Keratinocyte (primary cell): ENCODE results near the gene PDZRN4. TPM values are rescaled to one million over a fixed set of nuclear protein-coding genes. Genes with fewer than 3 reads are reported as not detected.

Experiments
- DNase-seq: peaks from one replicate; pipeline ENCODE4 v3.0.0-alpha.2; 2011; ENCODE audit warnings: low read depth, missing footprints, low spot score
- FAIRE-seq: peaks from 2 replicates; lab custom pipeline; 2011; peaks lifted over from hg19 to GRCh38; lab: Jason Lieb, UNC
- H2AFZ ChIP-seq: 2 replicates; pipeline ENCODE4 v1.6.0; 2012; ENCODE audit warnings: low read length, control low read depth, inconsistent platforms; ENCODE audit not compliant: control insufficient read depth
- H3K27ac ChIP-seq: 2 replicates; pipeline ENCODE4 v1.5.1; 2011; ENCODE audit warnings: low read length; ENCODE audit not compliant: control insufficient read depth, insufficient read depth
- H3K27me3 ChIP-seq: 3 replicates; pipeline ENCODE4 v1.6.0; 2011; ENCODE audit warnings: low read length; ENCODE audit not compliant: control insufficient read depth, insufficient read depth; ENCODE audit errors: extremely low read depth
- H3K36me3 ChIP-seq, 2 experiments: 2 replicates in 1 of 2; 3 replicates in 1 of 2; pipeline ENCODE4 v1.5.1; 2011; ENCODE audit warnings: low read length in 2 of 2, mild to moderate bottlenecking in 1 of 2; ENCODE audit not compliant: control insufficient read depth in 2 of 2, insufficient read depth in 2 of 2; ENCODE audit errors: extremely low read depth in 1 of 2
- H3K4me1 ChIP-seq: 3 replicates; pipeline ENCODE4 v1.5.1; 2011; ENCODE audit warnings: low read length; ENCODE audit not compliant: control insufficient read depth, insufficient read depth; ENCODE audit errors: extremely low read depth
- H3K4me2 ChIP-seq: 3 replicates; pipeline ENCODE4 v1.6.0; 2011; ENCODE audit warnings: low read depth, low read length; ENCODE audit not compliant: control insufficient read depth, insufficient read depth; ENCODE audit errors: extremely low read depth
- H3K4me3 ChIP-seq, 3 experiments: fragments of 200-600 bp in 1 of 3; sonication (generic) in 1 of 3; 2 replicates in 2 of 3; 3 replicates in 1 of 3; pipeline ENCODE4 v1.5.1; 2011 to 2016; ENCODE audit warnings: low read length in 3 of 3, mild to moderate bottlenecking in 3 of 3, control low read depth in 2 of 3, inconsistent platforms in 1 of 3, low read depth in 1 of 3, mixed read lengths in 1 of 3, mixed run types in 1 of 3, moderate library complexity in 1 of 3; ENCODE audit not compliant: control insufficient read depth in 2 of 3, insufficient read depth in 2 of 3; ENCODE audit errors: extremely low read depth in 1 of 3
- H3K79me2 ChIP-seq: 2 replicates; pipeline ENCODE4 v1.6.0; 2012; ENCODE audit warnings: low read length; ENCODE audit not compliant: control insufficient read depth, insufficient read depth
- H3K9ac ChIP-seq: 3 replicates; pipeline ENCODE4 v1.6.0; 2011; ENCODE audit warnings: low read length; ENCODE audit not compliant: control insufficient read depth, insufficient read depth; ENCODE audit errors: extremely low read depth
- H3K9me1 ChIP-seq: 3 replicates; pipeline ENCODE4 v1.6.0; 2011; ENCODE audit warnings: low read length; ENCODE audit not compliant: control insufficient read depth, insufficient read depth; ENCODE audit errors: extremely low read depth
- H3K9me3 ChIP-seq: 2 replicates; pipeline ENCODE4 v1.5.1; 2012; ENCODE audit warnings: low read depth, low read length; ENCODE audit not compliant: control insufficient read depth
- H4K20me1 ChIP-seq: 3 replicates; pipeline ENCODE4 v1.6.0; 2011; ENCODE audit warnings: low read length; ENCODE audit not compliant: control insufficient read depth, insufficient read depth; ENCODE audit errors: extremely low read depth
- EZH2 ChIP-seq: IDR thresholded peaks from one replicate; pipeline ENCODE4 v1.6.1; 2012; ENCODE audit warnings: inconsistent platforms, mild to moderate bottlenecking, low read length, moderate library complexity
- dilution Hi-C: fragments of 300-500 bp; cut with MboI; formaldehyde crosslinking; loops from one replicate; pipeline ENCODE4 v1.7.0; 2020; ENCODE audit warnings: low sequenced_read_pairs; ENCODE audit not compliant: extremely low pct_ligation_motif_present
- polyA plus RNA-seq, 5 experiments: library from polyadenylated mRNA; depleted of rRNA in 3 of 5; stranded (reverse) in 3 of 5; stranded (forward) in 1 of 5; unstranded in 1 of 5; fragments of >200 nt; gene quantifications; 1 replicate in 1 of 5; 2 replicates in 3 of 5; 3 replicates in 1 of 5; pipeline versions ENCODE4 v1.2.1 to v1.2.3, GENCODE V29; 2011 to 2012; ENCODE audit warnings: missing spikeins in 2 of 5, low read depth in 1 of 5, low replicate concordance in 1 of 5
- TF ChIP-seq, protein P1 (sequence below), 3 experiments: IDR thresholded peaks in 1 of 3; conservative IDR thresholded peaks in 1 of 3; optimal IDR thresholded peaks in 1 of 3; 2 replicates in 2 of 3; 3 replicates in 1 of 3; pipeline versions ENCODE3 to v1.5.1; 2011; ENCODE audit warnings: low read length in 3 of 3, mild to moderate bottlenecking in 3 of 3, moderate library complexity in 2 of 3, control low read depth in 1 of 3, inconsistent platforms in 1 of 3; ENCODE audit not compliant: insufficient read depth in 2 of 3; ENCODE audit errors: extremely low read depth in 1 of 3

Gene PDZRN4
- polyA plus RNA-seq, 1 donor (not counting 4 experiments of a cell fraction or from before 2014, with no cell fraction given), result not detected

DNA sequence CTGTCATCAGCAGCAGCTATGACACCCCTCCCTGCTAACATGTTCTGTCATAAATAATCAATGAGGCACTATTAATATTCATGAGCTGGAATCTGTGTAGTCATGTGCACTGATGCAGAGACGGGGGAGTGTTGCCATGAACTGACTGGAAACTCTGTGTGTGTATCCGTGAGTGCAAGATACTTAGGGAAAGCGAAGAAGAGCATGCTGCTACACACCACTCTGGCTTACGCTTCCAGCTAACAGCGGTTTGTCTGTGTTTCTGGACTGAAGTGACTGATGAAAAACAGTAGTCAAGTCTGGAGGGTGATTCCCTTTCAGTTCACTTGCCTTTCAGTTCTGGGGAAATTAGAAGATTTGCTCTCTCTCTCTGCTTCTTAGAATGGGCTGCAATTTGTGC, 249.4 kb downstream of the PDZRN4 start:
- no peak for DNase-seq
- no peaks in the 10 kb centered on the region for H3K27me3 ChIP-seq
- no peaks in the 10 kb centered on the region for H3K79me2 ChIP-seq
- H3K4me2 ChIP-seq, result no peak overlapping the region
- no peak overlapping the region for H3K9ac ChIP-seq
- H3K9me3 ChIP-seq, result no peaks in the 10 kb centered on the region
- no peaks in the 10 kb centered on the region for H3K4me1 ChIP-seq
- TF ChIP-seq, protein P1, sequence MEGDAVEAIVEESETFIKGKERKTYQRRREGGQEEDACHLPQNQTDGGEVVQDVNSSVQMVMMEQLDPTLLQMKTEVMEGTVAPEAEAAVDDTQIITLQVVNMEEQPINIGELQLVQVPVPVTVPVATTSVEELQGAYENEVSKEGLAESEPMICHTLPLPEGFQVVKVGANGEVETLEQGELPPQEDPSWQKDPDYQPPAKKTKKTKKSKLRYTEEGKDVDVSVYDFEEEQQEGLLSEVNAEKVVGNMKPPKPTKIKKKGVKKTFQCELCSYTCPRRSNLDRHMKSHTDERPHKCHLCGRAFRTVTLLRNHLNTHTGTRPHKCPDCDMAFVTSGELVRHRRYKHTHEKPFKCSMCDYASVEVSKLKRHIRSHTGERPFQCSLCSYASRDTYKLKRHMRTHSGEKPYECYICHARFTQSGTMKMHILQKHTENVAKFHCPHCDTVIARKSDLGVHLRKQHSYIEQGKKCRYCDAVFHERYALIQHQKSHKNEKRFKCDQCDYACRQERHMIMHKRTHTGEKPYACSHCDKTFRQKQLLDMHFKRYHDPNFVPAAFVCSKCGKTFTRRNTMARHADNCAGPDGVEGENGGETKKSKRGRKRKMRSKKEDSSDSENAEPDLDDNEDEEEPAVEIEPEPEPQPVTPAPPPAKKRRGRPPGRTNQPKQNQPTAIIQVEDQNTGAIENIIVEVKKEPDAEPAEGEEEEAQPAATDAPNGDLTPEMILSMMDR (optimal IDR thresholded peaks at IDR 0.05 in 1 of 3, IDR thresholded peaks at IDR 0.05 in 1 of 3, conservative IDR thresholded peaks at IDR 0.05 in 1 of 3; ENCODE audit: extremely low read depth in 1 of 3, insufficient read depth in 2 of 3, low read length in 3 of 3), result no peak
- no peak for TF ChIP-seq EZH2
- no peaks in the 10 kb centered on the region for H4K20me1 ChIP-seq
- H3K36me3 ChIP-seq, result no peaks in the 10 kb centered on the region
- dilution Hi-C loops, result no loop called here
- no peak overlapping the region for H3K27ac ChIP-seq
- no peaks in the 10 kb centered on the region for H3K9me1 ChIP-seq
- no peak overlapping the region for H3K4me3 ChIP-seq
- H2AFZ ChIP-seq, result no peak overlapping the region
- no peak for FAIRE-seq

DNA sequence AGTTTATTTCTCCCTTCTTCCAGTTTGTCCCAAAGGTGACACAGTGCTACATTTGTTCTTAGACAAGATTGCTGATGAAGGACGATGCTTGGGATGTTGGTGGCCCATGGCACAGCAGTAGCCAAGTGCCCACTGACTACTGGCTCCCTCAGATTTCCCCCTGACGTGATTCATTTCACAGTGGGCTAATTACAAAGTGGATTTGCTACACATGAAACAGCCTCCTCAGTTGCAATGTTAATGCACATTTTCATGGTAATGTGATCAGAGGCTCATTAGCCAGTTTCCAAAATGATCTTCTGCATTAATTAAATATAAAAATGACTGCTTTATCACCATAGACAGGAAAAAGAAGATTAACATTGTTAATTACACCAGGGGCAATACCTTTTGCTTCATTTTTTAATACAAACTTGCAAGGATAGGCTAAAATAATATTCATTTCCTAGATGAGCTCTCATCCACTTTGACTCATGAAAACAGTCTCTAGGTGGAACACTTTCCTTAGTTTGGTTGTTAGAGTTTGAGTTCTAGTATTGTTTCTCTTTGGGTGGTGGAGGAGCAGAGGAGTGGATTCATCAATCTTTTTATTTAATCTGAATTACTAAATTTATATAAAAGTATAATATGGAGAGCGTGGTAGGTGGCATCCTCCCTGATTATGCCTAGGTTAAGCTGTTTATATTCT, 250.9 kb downstream of the PDZRN4 start:
- no peak overlapping the region for H2AFZ ChIP-seq
- H3K4me1 ChIP-seq, result no peaks in the 10 kb centered on the region
- no peak overlapping the region for H3K4me3 ChIP-seq
- H3K9me3 ChIP-seq, result no peaks in the 10 kb centered on the region
- dilution Hi-C loops, result no loop called here
- H4K20me1 ChIP-seq, result no peaks in the 10 kb centered on the region
- H3K27ac ChIP-seq, result no peak overlapping the region
- TF ChIP-seq EZH2, result no peak
- TF ChIP-seq, protein P1 (optimal IDR thresholded peaks at IDR 0.05 in 1 of 3, IDR thresholded peaks at IDR 0.05 in 1 of 3, conservative IDR thresholded peaks at IDR 0.05 in 1 of 3; ENCODE audit: extremely low read depth in 1 of 3, insufficient read depth in 2 of 3, low read length in 3 of 3), result no peak
- H3K27me3 ChIP-seq, result no peaks in the 10 kb centered on the region
- H3K79me2 ChIP-seq, result no peaks in the 10 kb centered on the region
- no peak overlapping the region for H3K9ac ChIP-seq
- FAIRE-seq (no peak), DNase-seq (no peak)
- H3K9me1 ChIP-seq, result no peaks in the 10 kb centered on the region
- no peaks in the 10 kb centered on the region for H3K36me3 ChIP-seq
- no peak overlapping the region for H3K4me2 ChIP-seq
